CD4-positive, alpha-beta T cell treated with Interferon gamma for 1 hour (primary cell): ENCODE data around the gene WDR88.
"Not testable (repeated sequence)": the region's sequence is repeated elsewhere in the genome, so short reads cannot be mapped to it uniquely, and the experiment has no call there.

ENCODE experiments used
- DNase-seq: peaks from one replicate; pipeline ENCODE4 v3.0.0-alpha.2; 2020

Gene WDR88

DNA sequence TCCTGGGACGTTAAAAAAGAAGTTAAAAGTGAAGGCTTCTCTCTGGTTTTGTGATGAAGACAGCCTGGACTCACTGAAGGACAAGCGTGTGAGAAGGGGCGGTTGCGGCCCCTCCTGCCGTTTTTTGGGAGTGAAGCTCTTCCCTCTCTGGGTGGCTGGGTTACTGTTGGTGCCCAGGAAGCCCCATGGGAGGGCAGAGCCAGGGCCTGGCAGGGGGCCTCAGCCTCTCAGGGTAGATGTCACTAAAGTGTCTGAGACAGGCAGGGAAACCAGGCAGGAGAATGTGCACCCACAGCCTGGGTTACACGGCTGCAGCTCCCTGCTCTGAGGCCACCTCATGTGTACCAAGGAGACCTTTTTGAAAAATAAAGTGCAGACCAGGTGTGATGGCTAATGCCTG, 1.5 kb upstream of the WDR88 start:
- DNase-seq, result no peak

DNA sequence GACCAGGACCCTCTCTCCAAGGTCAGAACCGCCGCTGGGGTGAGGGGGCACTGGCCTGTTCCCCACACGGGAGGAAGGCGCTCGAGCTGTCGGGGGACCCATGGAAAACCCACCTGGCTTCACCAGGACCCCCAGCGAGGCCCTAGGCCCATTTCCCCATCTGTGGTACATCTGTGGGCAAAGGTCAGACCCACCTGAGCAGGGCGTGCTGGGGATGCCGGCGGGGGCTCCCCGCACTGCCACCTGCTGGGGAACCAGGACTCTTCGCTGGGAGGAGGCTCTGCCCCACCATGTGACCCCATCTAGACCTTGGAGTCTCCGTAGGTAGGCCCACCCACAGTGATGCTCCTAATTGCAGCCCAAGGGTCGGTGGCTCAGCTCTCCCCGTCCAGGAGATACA, 511 bp downstream of the WDR88 start:
- DNase-seq, result no peak

DNA sequence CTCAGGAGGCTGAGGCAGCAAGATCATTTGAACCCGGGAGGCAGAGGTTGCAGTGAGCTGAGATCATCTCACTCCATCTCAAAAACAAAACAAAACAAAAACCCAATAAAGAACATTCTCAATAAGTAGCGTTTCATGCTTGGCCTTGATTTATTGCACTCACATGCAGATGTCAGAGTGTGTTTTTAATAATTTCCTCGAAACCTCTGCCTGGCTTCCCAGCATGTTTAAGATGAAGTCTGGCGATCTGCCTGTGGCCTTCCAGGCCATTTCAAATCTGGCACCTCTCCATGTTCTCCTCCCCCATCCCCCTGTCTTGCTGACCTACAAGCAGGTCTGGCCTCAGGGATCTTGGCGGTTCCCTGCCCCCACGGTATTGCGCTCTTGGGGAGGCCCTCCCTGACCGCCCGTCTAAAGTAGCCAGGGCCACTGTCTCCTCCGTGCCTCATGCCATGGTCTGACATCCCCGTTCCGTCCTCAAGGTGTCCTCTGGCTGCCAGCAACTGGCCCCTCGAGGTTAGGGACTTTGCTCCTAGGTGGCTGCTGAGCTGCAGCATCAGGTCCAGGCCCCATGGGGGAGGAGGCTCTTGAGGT, 1.6 kb downstream of the WDR88 start:
- no peak for DNase-seq

DNA sequence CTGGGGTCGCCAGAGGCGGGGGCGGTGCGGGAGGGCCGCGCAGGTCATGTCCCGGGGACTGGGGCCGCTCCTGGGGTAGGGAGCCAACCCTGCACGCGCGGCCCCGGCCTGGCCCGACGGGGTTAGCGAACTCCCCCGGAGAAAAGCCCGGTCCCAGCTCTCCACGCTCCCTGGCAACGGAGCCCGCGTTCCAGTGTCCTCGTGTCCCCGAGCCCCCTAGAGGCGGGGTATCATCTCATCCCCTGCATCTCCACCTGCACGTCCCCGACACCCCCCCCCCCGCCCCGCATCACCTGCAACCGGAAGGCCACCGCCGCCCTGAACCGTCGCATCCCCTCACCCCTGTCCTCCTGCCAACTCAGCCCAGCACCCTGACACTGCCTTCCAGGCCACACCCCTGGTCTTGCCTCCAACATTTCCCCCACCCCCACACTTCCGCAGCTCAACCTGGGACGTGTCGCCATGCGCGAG, 2.7 kb downstream of the WDR88 start:
- DNase-seq, result peak; percentile 56

DNA sequence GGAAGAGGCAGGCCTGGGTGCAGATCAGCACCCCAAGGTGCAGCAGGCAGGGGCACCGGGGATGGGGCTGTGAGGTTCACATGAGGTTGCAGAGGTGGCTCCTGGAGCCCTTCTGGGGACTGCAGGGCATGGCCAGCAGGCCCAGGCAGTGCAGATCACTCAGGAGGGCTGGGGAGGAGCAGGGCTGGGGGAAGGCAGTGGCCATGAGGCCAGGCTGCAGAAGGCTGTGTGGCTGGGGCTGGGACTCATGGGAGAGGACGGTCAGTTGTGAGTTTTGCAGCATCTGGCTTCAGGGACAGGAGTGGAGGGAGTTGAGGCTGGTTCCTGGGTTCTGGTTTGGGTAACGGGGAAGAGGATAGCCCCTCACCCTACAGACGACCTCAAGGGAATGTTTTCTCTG, 7.3 kb downstream of the WDR88 start:
- no peak for DNase-seq

DNA sequence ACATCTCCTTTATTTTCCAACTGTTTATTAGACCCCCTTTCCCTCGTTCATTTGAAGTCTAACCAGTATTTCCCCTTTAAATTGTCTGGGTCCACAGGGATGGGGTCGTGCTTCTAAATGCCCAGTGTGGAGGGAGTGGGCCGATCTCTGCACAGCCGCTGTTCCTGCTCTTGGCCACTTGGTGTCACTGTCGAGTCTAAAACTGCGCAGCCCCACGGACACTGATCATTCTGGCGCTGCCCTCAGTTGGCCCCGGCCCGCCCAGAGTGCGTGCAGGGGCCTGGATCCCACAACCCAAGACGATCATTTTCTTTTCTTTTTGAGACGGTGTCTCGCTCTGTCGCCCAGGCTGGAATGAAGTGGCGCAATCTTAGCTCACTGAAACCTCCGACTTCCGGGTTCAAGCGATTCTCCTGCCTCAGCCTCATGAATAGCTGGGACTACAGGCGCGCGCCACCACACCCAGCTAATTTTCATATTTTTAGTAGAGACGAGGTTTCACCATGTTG, 12.0 kb downstream of the WDR88 start:
- DNase-seq, result peak; percentile 61

DNA sequence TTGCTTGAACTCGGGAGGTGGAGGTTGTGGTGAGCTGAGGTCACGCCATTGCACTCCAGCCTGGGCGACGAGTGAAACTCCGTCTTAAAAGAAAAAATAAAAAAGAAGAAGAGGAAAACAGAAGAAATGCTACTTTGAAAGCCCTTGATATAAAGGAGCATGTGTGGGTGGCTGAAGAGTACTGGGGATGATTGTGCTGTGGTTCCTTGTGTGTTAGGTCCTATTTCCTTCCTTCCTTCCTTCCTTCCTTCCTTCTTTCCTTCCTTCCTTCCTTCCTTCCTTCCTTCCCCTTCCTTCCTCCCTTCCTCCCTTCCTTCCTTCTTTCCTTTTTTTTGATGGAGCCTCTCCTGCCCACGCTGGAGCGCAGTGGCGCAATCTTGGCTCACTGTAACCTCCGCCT, 14.3 kb downstream of the WDR88 start:
- DNase-seq, result no peak

DNA sequence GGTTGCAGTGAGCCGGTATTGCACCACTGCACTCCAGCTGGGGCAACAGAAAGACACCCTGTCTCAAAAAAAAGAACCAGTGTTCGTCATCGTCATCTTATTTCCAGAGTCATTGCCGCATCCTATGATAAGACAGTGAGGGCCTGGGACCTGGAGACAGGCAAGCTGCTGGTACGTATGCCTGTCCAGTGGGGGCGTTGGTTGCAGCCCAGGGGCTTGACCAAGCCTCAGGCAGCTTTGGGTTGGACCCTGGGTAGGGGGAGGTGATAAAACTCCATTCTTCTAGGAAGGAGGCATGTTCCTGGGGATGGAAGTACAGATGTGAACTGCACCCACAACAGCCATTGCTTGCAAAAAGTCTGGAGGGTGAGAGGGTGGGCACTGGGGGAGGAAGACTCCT, 15.6 kb downstream of the WDR88 start:
- DNase-seq, result no peak

DNA sequence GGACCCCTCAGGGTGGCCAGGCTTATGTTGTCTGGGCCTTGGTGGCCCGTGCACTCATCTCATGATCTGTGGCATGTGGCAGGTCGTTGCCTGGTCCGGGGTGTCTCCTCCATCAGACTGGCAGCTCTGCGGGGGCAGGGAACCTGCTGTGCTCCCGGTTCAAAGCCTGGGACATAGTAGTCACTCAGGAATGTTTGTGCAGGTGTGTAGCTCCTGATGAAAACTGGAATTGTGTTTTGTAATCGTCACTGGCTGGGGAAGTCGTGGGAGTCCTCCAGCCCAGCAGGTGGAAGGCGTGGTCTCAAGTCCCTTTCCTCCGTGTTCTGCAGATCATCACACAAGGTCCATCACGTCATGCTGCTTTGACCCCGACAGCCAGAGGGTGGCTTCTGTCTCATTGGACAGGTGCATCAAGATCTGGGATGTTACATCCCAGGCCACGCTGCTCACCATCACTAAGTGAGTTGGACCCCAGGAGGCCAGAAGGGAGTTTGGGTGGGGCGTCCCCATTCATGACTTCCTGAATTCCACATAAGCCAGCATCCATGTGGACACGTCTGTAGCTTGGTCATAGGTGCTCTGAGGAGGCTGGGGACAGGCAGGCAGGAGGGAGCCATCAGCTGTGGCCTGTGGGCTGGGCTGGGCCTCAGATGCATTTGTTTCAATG, 19.1 kb downstream of the WDR88 start:
- no peak for DNase-seq

DNA sequence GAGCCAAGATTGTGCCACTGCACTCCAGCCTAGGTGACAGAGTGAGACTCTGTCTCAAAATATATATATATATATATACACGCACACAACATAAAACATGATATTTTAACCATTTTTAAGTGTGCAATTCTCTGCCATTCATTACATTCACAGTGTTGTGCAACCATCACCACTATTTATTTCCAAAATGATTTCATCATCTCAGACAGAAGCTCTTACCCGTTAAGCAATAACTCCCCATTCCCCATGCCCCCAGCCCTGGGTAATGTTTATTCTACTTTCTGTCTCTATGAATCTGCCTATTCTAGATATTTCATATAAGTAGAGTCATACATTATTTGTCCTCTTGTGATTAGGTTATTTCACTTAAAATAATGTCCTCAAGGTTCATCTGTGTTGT, 20.3 kb downstream of the WDR88 start:
- DNase-seq, result no peak

DNA sequence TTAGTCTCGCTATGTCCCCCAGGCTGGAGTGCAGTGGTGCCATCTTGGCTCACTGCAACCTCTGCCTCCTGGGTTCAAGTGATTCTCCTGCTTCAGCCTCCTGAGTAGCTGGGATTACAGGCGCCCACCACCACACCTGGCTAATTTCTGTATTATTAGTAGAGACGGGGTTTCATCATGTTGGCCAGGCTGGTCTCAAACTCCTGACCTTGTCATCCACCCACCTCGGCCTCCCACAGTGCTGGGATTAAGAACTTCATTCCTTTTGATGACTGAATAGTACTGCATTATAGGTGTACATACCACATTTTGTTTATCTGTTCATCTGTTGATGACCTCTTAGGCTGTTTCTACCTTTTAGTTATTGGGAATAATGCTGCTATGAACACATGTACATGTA, 20.7 kb downstream of the WDR88 start:
- DNase-seq, result not testable (repeated sequence)

DNA sequence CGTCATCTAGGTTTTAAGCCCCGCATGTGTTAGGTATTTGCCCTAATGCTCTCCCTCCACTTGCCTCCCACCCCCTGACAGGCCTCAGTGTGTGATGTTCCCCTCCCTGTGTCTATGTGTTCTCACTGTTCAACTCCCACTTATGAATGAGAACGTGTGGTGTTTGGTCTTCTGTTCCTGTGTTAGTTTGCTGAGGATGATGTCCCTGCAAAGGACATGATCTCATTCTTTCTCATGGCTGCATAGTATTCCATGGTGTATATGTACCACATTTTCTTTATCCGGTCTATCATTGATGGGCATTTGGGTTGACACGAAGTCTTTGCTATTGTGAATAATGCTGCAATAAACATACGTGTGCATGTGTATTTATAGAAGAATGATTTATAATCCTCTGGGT, 22.4 kb downstream of the WDR88 start:
- DNase-seq, result not testable (repeated sequence)

DNA sequence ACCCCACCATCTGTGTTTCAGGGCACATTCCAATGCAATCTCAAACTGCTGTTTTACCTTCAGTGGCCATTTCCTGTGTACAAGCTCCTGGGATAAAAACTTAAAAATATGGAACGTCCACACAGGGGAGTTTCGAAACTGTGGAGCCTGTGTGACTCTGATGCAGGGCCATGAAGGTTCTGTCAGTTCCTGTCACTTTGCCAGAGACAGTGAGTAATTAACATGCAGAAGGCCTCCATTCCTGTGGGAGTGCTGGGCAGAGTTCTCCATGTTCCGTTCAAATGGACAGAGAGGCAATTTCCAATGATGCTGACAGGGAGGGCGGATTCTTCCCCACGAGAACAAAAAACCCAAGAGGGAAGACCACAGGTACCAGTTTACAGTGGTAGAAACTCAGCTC, 24.4 kb downstream of the WDR88 start:
- no peak for DNase-seq

DNA sequence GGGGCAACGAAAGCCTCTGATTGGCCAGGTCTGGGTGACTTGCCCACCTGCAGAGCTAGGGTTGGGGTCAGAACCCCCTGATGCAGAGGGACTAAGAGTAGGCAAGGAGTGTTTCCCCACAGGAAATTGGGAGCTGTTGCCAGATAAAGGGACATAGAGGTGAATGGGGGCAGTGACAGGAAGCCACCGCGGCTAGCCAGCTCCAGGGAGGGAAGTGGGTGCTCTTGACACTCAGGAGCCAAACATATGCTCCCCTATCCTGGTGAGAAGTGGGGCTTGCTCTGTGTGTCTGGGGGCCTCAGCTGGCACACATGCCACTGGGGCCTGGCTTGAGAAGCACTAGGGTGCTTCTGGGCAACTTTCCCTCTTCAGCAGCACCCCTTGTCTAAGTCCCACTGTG, 26.0 kb downstream of the WDR88 start:
- DNase-seq, result no peak

DNA sequence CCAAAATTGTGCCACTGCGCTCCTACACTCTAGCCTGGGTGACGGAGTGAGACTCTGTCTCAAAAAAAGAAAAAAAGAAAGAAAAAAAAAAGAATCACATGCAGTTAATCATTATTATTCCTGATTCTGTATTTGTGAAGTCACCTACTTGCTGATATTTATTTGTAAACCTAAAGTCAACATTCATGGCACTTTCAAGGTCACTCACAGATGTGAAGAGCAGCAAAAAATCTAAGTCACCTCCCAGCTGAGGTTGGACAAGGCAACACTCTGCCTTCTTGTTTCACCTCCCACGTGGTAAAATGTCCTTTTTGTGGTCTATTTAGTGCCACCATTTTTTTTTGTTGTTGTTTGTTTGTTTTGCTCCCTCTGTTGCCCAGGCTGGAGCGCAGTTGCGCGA, 26.5 kb downstream of the WDR88 start:
- no peak for DNase-seq

DNA sequence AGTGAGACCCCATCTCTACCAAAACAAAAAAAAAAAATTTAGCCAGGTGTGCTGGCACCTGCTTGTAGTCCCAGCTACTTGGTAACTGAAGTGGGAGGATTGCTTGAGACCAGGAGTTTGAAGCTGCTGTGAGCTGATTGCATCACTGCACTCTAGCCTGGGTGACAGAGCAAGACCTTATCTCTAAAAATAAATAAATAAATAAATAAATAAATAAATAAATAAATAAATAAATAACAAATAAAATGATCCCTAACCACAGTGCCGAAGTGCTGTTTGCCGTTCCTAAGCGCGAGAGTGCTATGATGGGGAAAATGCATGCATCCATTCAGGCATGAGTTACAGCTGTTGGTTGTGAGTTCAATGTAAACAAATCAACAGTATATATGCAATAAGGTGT, 27.2 kb downstream of the WDR88 start:
- no peak for DNase-seq

DNA sequence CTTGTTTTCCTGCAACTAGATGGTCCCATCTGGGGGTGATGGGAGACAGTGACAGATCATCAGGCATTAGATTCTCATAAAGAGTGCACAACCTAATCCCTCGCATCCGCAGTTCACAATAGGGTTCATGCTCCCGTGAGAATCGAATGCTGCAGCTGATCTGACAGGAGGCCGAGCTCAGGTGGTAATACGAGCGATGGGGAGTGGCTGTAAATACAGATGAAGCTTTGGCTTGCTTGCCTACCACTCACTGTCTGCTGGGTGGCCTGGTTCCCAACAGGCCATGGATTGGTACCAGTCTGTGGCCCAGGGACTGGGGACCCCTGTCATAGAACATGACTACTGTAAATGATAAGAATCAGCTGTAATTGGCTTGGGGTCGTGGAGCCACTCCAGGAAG, 28.0 kb downstream of the WDR88 start:
- no peak for DNase-seq

DNA sequence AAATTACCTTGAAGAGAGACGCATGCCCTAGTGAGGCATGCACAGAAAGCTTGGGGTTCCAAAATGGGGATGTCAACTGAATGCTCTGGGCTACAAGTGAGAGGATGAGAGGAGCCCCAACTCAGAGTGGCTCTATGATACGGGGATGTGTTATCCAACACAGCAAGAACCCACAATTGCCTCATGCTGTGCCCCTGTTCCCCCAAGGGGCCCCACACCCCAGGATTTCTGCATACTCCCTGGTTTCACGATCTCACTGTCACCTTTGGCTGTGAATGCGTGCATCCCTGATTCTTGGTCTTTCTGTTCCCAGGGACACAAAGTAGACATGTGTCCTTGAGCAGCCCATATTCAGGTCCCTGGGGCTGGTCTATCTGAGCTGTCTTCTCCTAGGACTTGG, 29.3 kb downstream of the WDR88 start:
- no peak for DNase-seq

DNA sequence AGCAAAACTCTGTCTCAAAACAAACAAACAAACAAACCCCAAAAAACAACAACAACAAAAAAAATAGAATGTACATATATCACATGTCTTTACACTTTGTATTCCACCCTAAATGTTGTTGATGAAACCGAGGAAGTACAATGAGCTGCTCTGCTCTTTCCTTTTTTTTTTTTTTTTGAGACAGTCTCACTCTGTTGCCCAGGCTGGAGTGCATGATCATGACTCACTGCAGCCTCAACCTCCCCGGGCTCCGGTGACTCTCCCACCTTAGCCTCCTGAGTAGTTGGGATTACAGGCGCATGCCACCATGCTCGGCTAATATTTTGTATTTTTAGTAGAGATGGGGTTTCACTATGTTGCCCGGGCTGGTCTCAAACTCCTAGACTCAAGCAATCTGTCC, 31.6 kb downstream of the WDR88 start:
- no peak for DNase-seq

DNA sequence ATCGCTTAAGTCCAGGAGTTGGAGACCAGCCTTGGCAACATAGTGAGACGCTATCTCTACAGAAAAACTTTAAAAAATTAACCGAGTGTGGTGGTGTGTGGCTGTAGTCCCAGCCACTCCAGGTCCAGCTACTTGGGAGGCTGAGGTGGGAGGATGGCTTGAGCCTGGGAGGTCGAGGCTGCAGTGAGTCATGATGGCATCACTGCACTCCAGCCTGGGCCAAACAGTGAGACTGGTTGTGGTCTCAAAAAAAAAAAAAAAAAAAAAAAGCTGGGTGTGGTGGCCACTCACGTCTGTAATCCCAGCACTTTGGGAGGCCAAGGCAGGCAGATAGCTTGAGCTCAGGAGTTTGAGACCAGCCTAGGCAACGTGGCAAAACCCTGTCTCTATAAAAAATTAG, 34.1 kb downstream of the WDR88 start:
- DNase-seq, result not testable (repeated sequence)

DNA sequence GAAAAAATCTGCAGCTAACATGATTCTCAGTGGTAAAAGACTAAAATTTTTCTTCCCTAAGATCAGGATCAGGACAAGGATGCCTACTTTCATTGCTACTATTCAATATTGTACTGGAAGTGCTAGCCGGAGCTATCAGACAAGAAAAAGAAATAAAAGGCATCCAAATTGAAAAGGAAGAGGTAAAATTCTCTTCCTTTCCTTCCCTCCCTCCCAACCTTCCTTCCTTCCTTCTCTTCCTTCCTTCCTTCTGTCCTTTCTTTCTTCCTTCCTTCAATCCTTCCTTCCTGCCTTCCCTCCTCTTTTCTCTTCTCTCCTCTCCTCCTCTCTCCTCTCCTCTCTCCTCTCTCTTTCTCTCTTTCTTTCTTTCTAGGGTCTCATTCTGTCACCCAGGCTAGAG, 35.5 kb downstream of the WDR88 start:
- DNase-seq, result no peak

DNA sequence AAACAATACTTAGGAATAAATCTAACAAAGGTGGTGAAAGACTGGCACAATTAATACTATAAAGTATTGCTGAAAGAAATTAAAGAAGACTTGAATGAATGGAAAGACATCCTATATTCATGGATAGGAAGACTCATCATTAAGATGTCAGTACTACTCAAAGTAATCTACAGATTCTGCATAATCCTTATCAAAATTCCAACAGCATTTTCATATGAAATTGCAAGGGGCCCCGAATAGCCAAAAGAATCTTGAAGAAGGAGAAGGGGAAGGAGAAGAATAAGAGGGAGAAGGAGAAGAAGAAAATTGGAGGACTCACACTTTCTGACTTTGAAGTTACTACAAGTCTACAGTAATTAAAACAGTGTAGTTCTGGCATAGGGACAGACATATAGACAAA, 36.6 kb downstream of the WDR88 start:
- DNase-seq, result no peak

DNA sequence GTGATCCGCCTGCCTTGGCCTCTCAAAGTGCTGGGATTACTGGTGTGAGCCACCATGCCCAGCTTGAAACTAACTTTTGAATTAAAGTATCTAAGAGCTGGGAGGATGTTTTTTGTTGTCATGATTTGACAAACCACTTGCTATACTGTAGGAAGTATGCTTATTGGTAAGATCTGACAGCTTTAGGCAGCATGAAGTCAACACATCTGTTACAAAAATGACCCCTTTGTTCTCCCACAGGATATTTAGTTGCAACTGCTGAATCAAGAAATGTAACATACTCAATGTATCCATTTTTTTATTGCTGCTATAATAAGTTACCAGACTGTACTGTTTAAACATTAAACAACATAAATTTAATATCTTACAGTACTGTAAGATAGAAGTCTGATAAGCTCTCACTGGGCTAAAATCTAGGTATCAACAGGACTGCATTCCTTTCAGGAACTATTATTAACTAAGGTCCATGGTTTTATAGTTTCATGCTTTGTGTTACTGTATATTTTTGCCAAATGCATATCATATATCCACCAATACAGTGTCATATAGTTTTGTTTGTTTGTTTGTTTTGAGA, 39.4 kb downstream of the WDR88 start:
- no peak for DNase-seq

DNA sequence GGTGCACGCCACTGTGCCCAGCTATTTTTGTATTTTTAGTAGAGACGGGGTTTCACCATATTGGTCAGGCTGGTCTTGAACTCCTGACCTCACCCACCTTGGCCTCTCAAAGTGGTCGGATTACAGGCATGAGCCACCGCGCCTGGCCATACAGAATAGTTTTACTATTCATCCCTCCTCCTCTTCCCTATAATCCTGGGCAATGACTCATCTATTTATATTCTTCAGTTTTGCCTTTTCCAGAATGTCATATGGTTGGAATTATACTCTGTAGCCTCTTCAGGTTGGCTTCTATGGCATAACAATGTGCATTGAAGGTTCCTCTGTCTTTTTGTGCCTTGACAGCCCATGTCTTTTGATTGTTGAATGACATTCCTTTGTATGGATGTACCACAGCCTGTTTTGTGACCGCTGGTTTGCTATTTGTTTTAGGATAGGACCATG, 40.0 kb downstream of the WDR88 start:
- DNase-seq, result no peak

DNA sequence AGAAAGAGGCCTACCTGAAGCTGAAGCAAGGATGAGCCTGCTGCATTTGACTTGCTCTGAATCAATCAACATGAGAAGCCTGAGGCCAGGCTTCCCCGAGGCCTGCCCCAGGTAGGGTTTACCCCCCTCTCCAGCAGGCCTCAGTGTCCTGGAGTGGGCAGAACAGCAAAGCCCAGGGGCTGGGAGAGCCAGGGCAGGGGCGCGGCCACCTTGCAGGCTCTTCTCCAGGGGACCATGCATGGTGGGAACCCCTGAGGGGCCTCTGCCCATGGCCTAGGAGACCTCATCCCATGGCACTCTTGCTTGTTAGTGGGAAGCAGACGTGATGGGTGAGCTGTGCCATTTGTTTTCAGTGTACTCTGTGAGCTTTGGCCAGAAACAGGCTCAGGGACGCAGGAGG, 42.3 kb downstream of the WDR88 start:
- no peak for DNase-seq
